H9 (cell line): ENCODE results near the gene GGNBP2. TPM values are rescaled to one million over a fixed set of nuclear protein-coding genes. Genes with fewer than 3 reads are reported as not detected.

Experiments used
- DNase-seq: peaks from one replicate; pipeline ENCODE4 v3.0.0-alpha.2; 2017
- H2AFZ ChIP-seq: one replicate; pipeline ENCODE4 v1.6.1; 2013; ENCODE audit warnings: mild to moderate bottlenecking, low read length, control low read depth, moderate library complexity
- H2AK5ac ChIP-seq: 2 replicates; pipeline ENCODE4 v1.6.1; 2013; ENCODE audit warnings: low read length, control low read depth, mixed read lengths; ENCODE audit not compliant: insufficient read length
- H2BK120ac ChIP-seq: one replicate; pipeline ENCODE4 v1.6.1; 2013; ENCODE audit warnings: low read depth, mild to moderate bottlenecking, low read length, control low read depth, inconsistent platforms; ENCODE audit not compliant: poor library complexity, severe bottlenecking
- H2BK12ac ChIP-seq: 2 replicates; pipeline ENCODE4 v1.6.1; 2013; ENCODE audit warnings: low read length, control low read depth, mixed read lengths, low read depth; ENCODE audit not compliant: insufficient read length
- H2BK15ac ChIP-seq: 2 replicates; pipeline ENCODE4 v1.6.1; 2013; ENCODE audit warnings: low read depth, low read length, control low read depth
- H2BK20ac ChIP-seq: one replicate; pipeline ENCODE4 v1.6.1; 2013; ENCODE audit warnings: low read depth, mild to moderate bottlenecking, low read length, control low read depth, inconsistent platforms; ENCODE audit not compliant: poor library complexity, severe bottlenecking
- H2BK5ac ChIP-seq: 2 replicates; pipeline ENCODE4 v1.6.1; 2013; ENCODE audit warnings: low read length, control low read depth, mixed read lengths; ENCODE audit not compliant: insufficient read length
- H3K14ac ChIP-seq: 2 replicates; pipeline ENCODE4 v1.6.1; 2013; ENCODE audit warnings: low read length, control low read depth; ENCODE audit not compliant: insufficient read depth
- H3K18ac ChIP-seq: 2 replicates; pipeline ENCODE4 v1.6.1; 2013; ENCODE audit warnings: low read depth, mild to moderate bottlenecking, mixed read lengths, low read length, control low read depth; ENCODE audit not compliant: insufficient read length
- H3K23ac ChIP-seq: 2 replicates; pipeline ENCODE4 v1.6.1; 2013; ENCODE audit warnings: low read length, control low read depth, mixed read lengths, low read depth; ENCODE audit not compliant: insufficient read length
- H3K23me2 ChIP-seq: 2 replicates; pipeline ENCODE4 v1.6.1; 2013; ENCODE audit warnings: low read depth, mild to moderate bottlenecking, mixed read lengths, low read length, control low read depth; ENCODE audit not compliant: insufficient read length, poor library complexity, severe bottlenecking
- H3K27ac ChIP-seq: 2 replicates; pipeline ENCODE4 v1.5.1; 2013; ENCODE audit warnings: low read length, control low read depth, mixed read lengths, low read depth; ENCODE audit not compliant: insufficient read length
- H3K27me3 ChIP-seq: 2 replicates; pipeline ENCODE4 v1.6.1; 2013; ENCODE audit warnings: low read length, control low read depth, inconsistent platforms; ENCODE audit not compliant: insufficient read depth
- H3K4ac ChIP-seq: 2 replicates; pipeline ENCODE4 v1.6.1; 2013; ENCODE audit warnings: low read depth, mild to moderate bottlenecking, control low read depth, inconsistent platforms, low read length, moderate library complexity
- H3K4me1 ChIP-seq: 2 replicates; pipeline ENCODE4 v1.6.1; 2013; ENCODE audit warnings: low read length, control low read depth, inconsistent platforms; ENCODE audit not compliant: insufficient read depth
- H3K4me2 ChIP-seq: 2 replicates; pipeline ENCODE4 v1.6.1; 2013; ENCODE audit warnings: low read length, control low read depth, mixed read lengths; ENCODE audit not compliant: insufficient read length, insufficient read depth
- H3K56ac ChIP-seq: 2 replicates; pipeline ENCODE4 v1.6.1; 2013; ENCODE audit warnings: low read depth, mild to moderate bottlenecking, mixed read lengths, low read length, control low read depth; ENCODE audit not compliant: insufficient read length
- H3K79me1 ChIP-seq: 2 replicates; pipeline ENCODE4 v1.6.1; 2013; ENCODE audit warnings: low read depth, mild to moderate bottlenecking, moderate library complexity, low read length, control low read depth, inconsistent platforms; ENCODE audit not compliant: insufficient read depth, poor library complexity, severe bottlenecking
- H3K79me2 ChIP-seq: 2 replicates; pipeline ENCODE4 v1.6.1; 2013; ENCODE audit warnings: low read length, control low read depth, inconsistent platforms; ENCODE audit not compliant: insufficient read depth
- H3K9ac ChIP-seq: 2 replicates; pipeline ENCODE4 v1.6.1; 2013; ENCODE audit warnings: low read length, control low read depth, mixed read lengths; ENCODE audit not compliant: insufficient read length; ENCODE audit errors: extremely low read depth
- H3K9me3 ChIP-seq: one replicate; pipeline ENCODE4 v1.6.1; 2013; ENCODE audit warnings: low read depth, low read length, inconsistent platforms; ENCODE audit not compliant: control insufficient read depth
- H3T11ph ChIP-seq: one replicate; pipeline ENCODE4 v1.6.1; 2013; ENCODE audit warnings: mild to moderate bottlenecking, low read length, control low read depth, inconsistent platforms
- H4K20me1 ChIP-seq: one replicate; pipeline ENCODE4 v1.6.1; 2013; ENCODE audit not compliant: control insufficient read depth, insufficient read length, insufficient read depth
- H4K5ac ChIP-seq: 2 replicates; pipeline ENCODE4 v1.6.1; 2013; ENCODE audit warnings: low read depth, mild to moderate bottlenecking, mixed read lengths, low read length, control low read depth; ENCODE audit not compliant: insufficient read length
- H4K8ac ChIP-seq: replicated peaks from 2 replicates; pipeline ENCODE4 v1.6.1; 2013; ENCODE audit warnings: low read length, control low read depth, mixed read lengths, low read depth; ENCODE audit not compliant: insufficient read length
- H4K91ac ChIP-seq: 2 replicates; pipeline ENCODE4 v1.6.1; 2013; ENCODE audit warnings: low read depth, mild to moderate bottlenecking, moderate library complexity, mixed read lengths, low read length, control low read depth; ENCODE audit not compliant: insufficient read length
- H3K27ac Mint-ChIP-seq, 3 experiments: 2 replicates in 2 of 3; 3 replicates in 1 of 3; pipeline ENCODE4 v1.8.0; 2020 to 2021; ENCODE audit warnings: mixed read lengths in 3 of 3, mild to moderate bottlenecking in 1 of 3, moderate library complexity in 1 of 3
- H3K27me3 Mint-ChIP-seq: 2 replicates; pipeline ENCODE4 v1.8.0; 2021; ENCODE audit warnings: low read depth, mild to moderate bottlenecking, moderate library complexity, mixed read lengths
- H3K36me3 Mint-ChIP-seq, 3 experiments: 2 replicates in 2 of 3; 3 replicates in 1 of 3; pipeline ENCODE4 v1.8.0; 2020 to 2021; ENCODE audit warnings: low read depth in 3 of 3, mixed read lengths in 3 of 3; ENCODE audit not compliant: insufficient read depth in 1 of 3
- H3K4me1 Mint-ChIP-seq, 2 experiments: 2 replicates each; pipeline ENCODE4 v1.8.0; 2020; ENCODE audit warnings: mixed read lengths in 2 of 2
- H3K4me3 Mint-ChIP-seq, 2 experiments: 2 replicates in 1 of 2; 3 replicates in 1 of 2; pipeline ENCODE4 v1.8.0; 2020 to 2021; ENCODE audit warnings: mild to moderate bottlenecking in 2 of 2, mixed read lengths in 2 of 2, moderate library complexity in 1 of 2
- H3K9me3 Mint-ChIP-seq, 2 experiments: 2 replicates in 1 of 2; 3 replicates in 1 of 2; pipeline ENCODE4 v1.8.0; 2020; ENCODE audit warnings: mild to moderate bottlenecking in 2 of 2, mixed read lengths in 2 of 2, moderate library complexity in 1 of 2
- CTCF ChIP-seq: fragments of 200-600 bp; sonication (generic); conservative IDR thresholded peaks from 3 replicates; pipeline ENCODE4 v1.8.0; 2021; ENCODE audit warnings: antibody characterized with exemption, mild to moderate bottlenecking
- WGBS: extraction: QIAGEN DNeasy Blood & Tissue Kit; methylation state at CpG from one replicate; pipeline ENCODE4 v1.1.7; 2013; ENCODE audit warnings: missing lambda C conversion rate, low lambda C conversion rate, mixed read lengths; ENCODE audit not compliant: insufficient read length; ENCODE audit errors: extremely low coverage; 5-methylcytosine and 5-hydroxymethylcytosine counted together
- total RNA-seq: library from RNA; stranded (reverse); gene quantifications from 2 replicates; pipeline ENCODE4 v1.2.1, GENCODE V29; 2021

GGNBP2 gene
- total RNA-seq, 1 experiment from 2014 or later = 52.8 TPM

DNA sequence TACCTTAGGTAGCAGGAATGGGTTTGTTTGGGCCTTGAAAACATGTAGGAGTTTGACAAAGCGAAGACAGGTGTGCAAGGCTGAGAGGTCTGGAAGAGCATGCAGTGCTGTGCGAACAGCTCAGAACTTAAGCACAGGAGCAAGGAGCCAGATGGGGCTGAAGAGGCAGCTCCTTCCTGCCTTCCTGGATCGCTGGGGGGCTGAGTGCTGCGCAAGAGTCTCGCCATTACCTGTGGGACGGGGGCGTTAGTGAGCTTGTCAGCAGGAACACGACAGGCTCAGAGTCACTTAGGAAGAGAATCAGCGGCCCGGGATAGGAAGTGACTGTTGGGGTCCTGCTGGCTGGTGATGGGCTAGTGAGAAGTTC is 56.2 kb downstream of the GGNBP2 start:
- no peak overlapping the region for H3K56ac ChIP-seq
- TF ChIP-seq CTCF = 0 out of 3 replicates have a peak, but pooled peaks have one; percentile 12
- H2BK12ac ChIP-seq = no peak overlapping the region
- no peaks in the 10 kb centered on the region; the same call in 1 of the 2 replicates for H3K79me2 ChIP-seq
- no peak overlapping the region for H4K91ac ChIP-seq
- no peak overlapping the region for H4K5ac ChIP-seq
- Mint-ChIP-seq H3K4me3 (peak overlapping the region; percentile 84 to 91), H3K27ac (peak overlapping the region; percentile 25 to 96 (median 95)), H3K9me3 (no peaks in the 10 kb centered on the region), H3K27me3 (no peaks in the 10 kb centered on the region; the same call in 1 of the 2 replicates), H3K4me1 (peaks cover 26 to 31% of the 10 kb centered on the region in 2 experiments), H3K36me3 (peaks cover 2 to 33% (median 27%) of the 10 kb centered on the region in 3 experiments; a peak in 5 of 7 replicates)
- H3K4me2 ChIP-seq = peak overlapping the region; percentile 94
- H3K23ac ChIP-seq = no peak overlapping the region
- H2AK5ac ChIP-seq = no peak overlapping the region
- no peak overlapping the region for H2BK120ac ChIP-seq
- no peak overlapping the region for H4K8ac ChIP-seq
- DNase-seq = no peak
- no peak overlapping the region for H2BK15ac ChIP-seq
- no CpG with 5 or more reads among the region's 10 CpGs for WGBS
- no peak overlapping the region for H3K27ac ChIP-seq
- no peak overlapping the region for H3K18ac ChIP-seq
- no peaks in the 10 kb centered on the region for H3K79me1 ChIP-seq
- no peak overlapping the region for H2AFZ ChIP-seq
- H3K9me3 ChIP-seq = no peaks in the 10 kb centered on the region
- no peaks in the 10 kb centered on the region for H3K4me1 ChIP-seq
- no peak overlapping the region for H2BK5ac ChIP-seq
- no peak overlapping the region for H2BK20ac ChIP-seq
- H3T11ph ChIP-seq = no peak overlapping the region
- no peak overlapping the region for H3K9ac ChIP-seq
- H4K20me1 ChIP-seq = no peaks in the 10 kb centered on the region
- no peaks in the 10 kb centered on the region for H3K27me3 ChIP-seq
- H3K14ac ChIP-seq = peak overlapping the region; percentile 48; the same call in 1 of the 2 replicates
- peaks cover 19% of the 10 kb centered on the region for H3K23me2 ChIP-seq
- no peak overlapping the region for H3K4ac ChIP-seq
